BJ (cell line): Measurements from ENCODE around the gene HOXC10. TPM values are rescaled to one million over a fixed set of nuclear protein-coding genes. Genes with fewer than 3 reads are reported as not detected.

Experiments
- CTCF ChIA-PET: fragments of 350-600 bp; formaldehyde crosslinking; extraction: SDS; loops from one replicate; lab custom pipeline; 2021; ENCODE audit warnings: antibody characterized with exemption, inconsistent platforms; lab: Yijun Ruan, JAX
- POLR2A ChIA-PET: fragments of 300-600 bp; sonication (Branson Sonifier 250); formaldehyde crosslinking; extraction: SDS; loops from one replicate; lab custom pipeline; 2021; ENCODE audit warnings: antibody characterized with exemption; lab: Charles Lee
- DNase-seq: peaks from one replicate; pipeline ENCODE4 v3.0.0-alpha.2; 2011; ENCODE audit warnings: low read depth
- H3K27me3 ChIP-seq: 2 replicates; pipeline ENCODE4 v1.6.0; 2011; ENCODE audit warnings: low read length; ENCODE audit not compliant: control insufficient read depth, insufficient read depth
- H3K36me3 ChIP-seq: 2 replicates; pipeline ENCODE4 v1.5.1; 2011; ENCODE audit warnings: low read length; ENCODE audit not compliant: control insufficient read depth, insufficient read depth
- H3K4me3 ChIP-seq: 2 replicates; pipeline ENCODE4 v1.5.1; 2011; ENCODE audit warnings: low read depth, mild to moderate bottlenecking, control low read depth, low read length
- CTCF ChIP-seq: IDR thresholded peaks from 2 replicates; pipeline ENCODE4 v1.5.1; 2011; ENCODE audit warnings: low read depth, mild to moderate bottlenecking, control low read depth, inconsistent platforms, low read length, moderate library complexity; ENCODE audit not compliant: insufficient read depth
- polyA minus RNA-seq: library from RNA; depleted of rRNA, polyadenylated mRNA; stranded (reverse); fragments of >200 nt; gene quantifications from 2 replicates; pipeline ENCODE4 v1.2.3, GENCODE V29; 2011; rRNA and poly(A)+ RNA removed
- polyA plus RNA-seq: library from polyadenylated mRNA; depleted of rRNA; stranded (reverse); fragments of >200 nt; gene quantifications from 2 replicates; pipeline ENCODE4 v1.2.3, GENCODE V29; 2011; rRNA removed

The HOXC10 gene
- 13.9 and 14.9 TPM in 2 replicates for polyA plus RNA-seq
- polyA minus RNA-seq: 5.2 and 10.6 TPM in 2 replicates

GRCh38 chr12:53984901-53985691 is at the start of gene HOXC10:
Gene HOXC10 (plus strand): TSS chr12:53985146. CDS start chr12:53985260, 114 bp downstream.
- ChIA-PET POLR2A (interaction anchor here (0.5 kb wide), 1 partner anchor 210 kb away, joined by 3 read pairs; no protein-coding TSS in a partner anchor), CTCF (interaction anchor here (0.5 to 5.8 kb wide), 39 partner anchors 9 to 419 kb away, joined by 3 to 90 read pairs (median 5); partner anchors contain the start of genes HOXC11, HOXC5, HOXC8 and HOXC9)
- peak; percentile 83 for TF ChIP-seq CTCF
- peak within 1 kb of the TSS; percentile 60 for H3K4me3 ChIP-seq
- no peaks in the 10 kb centered on the region for H3K36me3 ChIP-seq
- no peak for DNase-seq
- H3K27me3 ChIP-seq: peaks cover 2% of the 10 kb centered on the region; the same call in 1 of the 2 replicates

DNA sequence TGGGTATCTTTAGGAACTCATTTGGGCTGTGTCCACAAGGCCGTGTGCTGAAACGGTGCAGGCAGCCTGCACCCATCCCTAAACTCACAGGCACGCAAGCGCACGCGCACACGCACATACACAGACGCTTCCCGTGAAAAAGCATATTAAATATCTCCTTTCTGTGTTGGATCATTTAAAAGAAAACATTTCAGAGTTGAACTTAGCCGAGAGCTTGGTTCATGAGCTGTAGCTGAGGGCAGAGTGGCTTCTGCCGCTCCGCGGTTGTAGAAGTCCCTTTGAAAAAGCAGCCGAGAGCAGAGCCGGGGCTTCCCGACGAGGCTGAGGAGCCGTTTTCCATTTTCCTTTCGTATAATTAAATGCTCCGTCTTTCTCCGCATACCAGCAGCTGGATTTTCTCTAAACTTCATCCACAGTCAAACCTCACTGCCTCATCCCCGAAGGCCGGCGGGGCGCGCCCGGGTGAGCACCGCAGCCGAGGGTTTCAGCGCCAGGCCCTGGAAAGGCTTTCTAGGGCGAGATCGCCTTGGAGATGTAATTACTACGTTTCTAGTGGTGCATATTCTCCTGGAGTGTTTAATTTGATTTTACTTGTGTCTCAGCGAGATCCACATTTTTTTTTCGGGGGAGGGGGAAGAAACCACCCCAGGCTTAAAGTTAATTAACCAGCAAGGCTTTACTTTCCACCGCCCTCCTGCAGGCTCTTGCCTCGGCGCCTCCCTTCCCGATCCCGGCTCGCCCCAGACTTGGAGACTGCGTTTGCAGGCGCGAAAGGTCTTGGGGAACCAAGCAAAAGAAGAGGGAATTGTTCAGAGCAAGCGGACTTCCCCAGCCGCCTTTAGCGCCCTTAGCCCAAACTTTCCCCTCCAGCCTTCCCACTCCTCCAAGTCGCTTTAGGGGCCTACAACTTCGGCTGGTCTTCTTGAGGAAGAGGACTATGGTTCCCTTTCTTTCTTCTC is 49.3 kb upstream of the HOXC10 start:
- H3K27me3 ChIP-seq: peaks cover 81% of the 10 kb centered on the region
- H3K4me3 ChIP-seq: no peak overlapping the region
- POLR2A ChIA-PET: no interaction called here

GRCh38 chr12:53937099-53937498 is 47.8 kb upstream of the HOXC10 start:
- no peaks in the 10 kb centered on the region for H3K36me3 ChIP-seq
- POLR2A ChIA-PET: no interaction called here
- H3K27me3 ChIP-seq: peaks cover 76% of the 10 kb centered on the region
- no peak for TF ChIP-seq CTCF
- CTCF ChIA-PET: interaction anchor here (0.9 to 1.3 kb wide), 2 partner anchors 48 to 191 kb away, joined by 3 read pairs; partner anchors contain the start of gene HOXC10
- no peak overlapping the region for H3K4me3 ChIP-seq
- no peak for DNase-seq

More for the DNA sequence above, 49.3 kb upstream of the HOXC10 start:
- DNase-seq: no peak
- CTCF ChIA-PET: no interaction called here
- H3K36me3 ChIP-seq: no peaks in the 10 kb centered on the region
- TF ChIP-seq CTCF: no peak

DNA sequence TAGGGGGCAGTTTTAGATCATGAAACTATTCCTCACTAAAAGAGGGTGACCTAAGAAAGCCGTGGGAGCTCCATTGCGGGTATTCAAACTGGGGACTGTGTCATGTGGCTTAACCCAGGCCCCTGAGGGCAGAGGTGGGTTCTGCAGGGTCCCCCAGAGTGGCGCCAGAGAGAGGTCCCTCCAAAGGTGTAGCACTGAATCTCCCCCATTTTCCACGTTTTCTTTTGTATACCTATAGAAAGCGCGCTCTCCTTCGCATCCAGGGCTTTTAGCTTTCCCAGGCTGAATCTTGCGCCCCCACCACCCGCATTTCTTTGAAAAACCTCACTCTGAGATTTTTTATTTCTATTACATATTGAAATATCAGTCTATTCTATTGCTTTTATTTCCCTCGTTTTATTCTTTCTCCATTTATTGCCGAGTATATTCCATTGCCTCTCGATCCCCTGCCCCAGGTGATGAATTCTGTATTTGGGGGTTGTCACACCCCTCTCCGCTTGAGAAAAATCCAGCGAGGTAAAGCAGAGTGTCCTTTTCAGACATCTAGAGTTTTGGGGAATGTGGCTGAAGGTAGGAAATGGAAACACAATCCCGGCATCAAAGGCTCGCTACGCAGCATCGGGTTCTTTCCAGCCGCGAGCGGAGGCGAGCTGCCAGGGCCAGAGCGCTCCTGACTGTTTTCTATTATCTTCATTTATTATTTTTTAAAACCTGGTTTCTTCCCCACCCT is 47.2 kb upstream of the HOXC10 start:
- peaks cover 74% of the 10 kb centered on the region for H3K27me3 ChIP-seq
- H3K4me3 ChIP-seq: 0 out of 2 replicates have a peak overlapping the region, but pooled peaks have one; percentile 17
- H3K36me3 ChIP-seq: no peaks in the 10 kb centered on the region
- no peak for TF ChIP-seq CTCF
- no peak for DNase-seq
- CTCF ChIA-PET: interaction anchor here (0.7 to 1.4 kb wide), 4 partner anchors 11 to 191 kb away, joined by 3 to 7 read pairs (median 3); partner anchors contain the start of gene HOXC10
- POLR2A ChIA-PET: no interaction called here
